ENCODE data around the gene TMED6. TPM values are rescaled to one million over a fixed set of nuclear protein-coding genes. Genes with fewer than 3 reads are reported as not detected.

Gene TMED6
- not detected for total RNA-seq

DNA sequence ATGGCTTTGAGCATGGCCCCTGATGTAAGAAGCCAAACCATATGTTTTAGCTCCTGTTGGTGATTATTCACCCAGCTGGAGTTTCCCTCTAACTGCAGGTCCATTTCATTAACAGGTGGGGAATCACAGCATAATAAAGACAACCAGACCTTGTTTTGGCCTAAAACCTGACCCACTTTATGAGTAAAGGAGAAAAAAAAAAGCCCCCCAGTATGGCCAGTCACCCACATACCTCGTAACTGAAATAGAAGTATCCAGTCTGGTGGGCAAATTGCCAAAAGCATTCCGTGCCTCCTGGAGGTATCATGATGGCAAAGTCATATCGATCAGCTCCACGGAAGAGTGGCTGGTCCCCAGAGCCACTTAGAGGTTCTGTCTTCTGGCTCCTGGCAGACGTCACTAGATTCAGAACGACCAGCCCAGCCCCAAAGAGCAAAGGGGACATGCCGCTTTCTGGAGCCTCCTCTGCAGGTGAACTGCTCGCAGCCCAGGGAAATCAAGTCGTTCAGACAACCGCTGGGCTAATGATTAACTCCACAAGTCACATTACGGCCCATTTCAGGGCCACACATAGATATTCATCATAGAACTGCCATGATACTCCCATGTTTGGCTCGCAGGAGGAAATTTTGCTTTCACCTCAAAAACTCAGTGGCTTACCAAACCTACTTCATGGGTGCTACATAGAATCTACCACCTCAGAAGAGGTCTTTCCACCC is at the start of gene TMED6:
TSS of gene TMED6 (minus strand) at position 478 of the 719 bp plus-strand sequence. CDS start at position 445, 33 bp downstream.
- FAIRE-seq (no peak), DNase-seq (ENCODE audit: low spot score in 2 of 2) (no peak)

DNA sequence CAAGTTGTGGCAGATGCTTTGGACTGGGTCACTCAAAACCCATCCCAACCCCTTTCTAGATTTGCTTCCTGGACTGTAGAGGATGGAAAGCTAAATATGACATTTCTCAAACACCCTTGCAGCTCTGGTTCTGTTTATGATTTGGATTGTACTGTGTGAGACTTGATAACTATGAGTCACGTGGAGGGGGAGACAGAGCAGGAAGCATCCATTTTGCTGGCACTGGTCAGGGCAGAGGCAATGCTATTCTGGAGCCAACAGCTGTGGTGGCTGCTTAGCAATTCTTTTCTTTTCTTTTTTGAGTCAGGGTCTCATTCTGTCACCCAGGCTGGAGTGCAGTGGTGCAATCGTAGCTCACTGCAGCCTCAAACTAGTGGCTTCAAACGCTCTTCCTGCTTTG is 47.8 kb upstream of the TMED6 start:
- no peak for FAIRE-seq
- DNase-seq (ENCODE audit: low spot score in 2 of 2): no peak

- no peak for FAIRE-seq
- no peak for DNase-seq (ENCODE audit: low spot score in 2 of 2)
Observed at GRCh38 chr16:69397821-69398521, 46.4 kb upstream of the TMED6 start.

- peak; percentile 36 for FAIRE-seq
- no peak for DNase-seq (ENCODE audit: low spot score in 2 of 2)
Observed at GRCh38 chr16:69396187-69397061, 44.8 kb upstream of the TMED6 start.

- DNase-seq (ENCODE audit: low spot score in 2 of 2) (no peak), FAIRE-seq (no peak)
Observed at GRCh38 chr16:69395859-69396186, 44.2 kb upstream of the TMED6 start.

GRCh38 chr16:69393898-69394849 is 42.6 kb upstream of the TMED6 start:
- FAIRE-seq (no peak), DNase-seq (ENCODE audit: low spot score in 2 of 2) (no peak)

DNA sequence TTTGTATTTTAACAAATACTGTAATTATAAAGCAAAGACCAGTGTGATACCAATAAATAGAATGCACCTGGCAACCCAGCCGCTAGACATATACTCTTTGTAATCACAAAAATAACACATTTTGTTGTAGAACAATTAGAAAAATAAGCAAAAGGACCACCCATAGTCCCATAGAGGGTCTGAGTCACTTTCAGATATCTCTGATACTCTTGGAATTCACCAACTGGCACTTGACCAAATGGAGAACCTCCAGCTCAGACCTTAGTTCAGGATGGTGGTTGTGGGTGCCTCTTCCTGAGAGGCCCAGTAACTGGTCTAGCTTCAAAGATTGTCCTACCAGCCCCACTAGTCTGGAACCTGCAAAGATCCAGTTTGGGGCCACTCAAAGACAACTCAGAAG is 35.0 kb upstream of the TMED6 start:
- FAIRE-seq (no peak), DNase-seq (ENCODE audit: low spot score in 2 of 2) (no peak)

DNA sequence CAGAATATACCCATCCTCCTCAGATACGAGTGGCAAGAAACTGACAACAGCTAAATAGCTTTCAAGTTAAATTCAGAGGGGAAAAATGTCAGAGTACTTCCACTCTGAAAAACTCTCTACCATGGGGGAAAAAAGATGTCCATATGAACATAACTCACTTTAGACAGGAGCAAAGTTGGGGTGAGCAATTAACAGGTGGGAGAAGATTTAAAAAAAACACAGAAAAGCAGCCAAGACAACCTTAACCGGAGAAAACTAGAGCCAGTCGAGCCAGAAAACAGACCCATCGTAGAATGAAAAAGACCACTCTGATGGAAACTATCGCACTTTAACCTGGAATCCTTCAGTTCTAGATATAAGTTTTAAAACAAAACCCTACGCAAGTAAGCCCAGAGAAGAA is 33.4 kb upstream of the TMED6 start:
- DNase-seq (ENCODE audit: low spot score in 2 of 2): no peak
- FAIRE-seq: no peak

GRCh38 chr16:69382421-69382820 is 30.8 kb upstream of the TMED6 start:
- FAIRE-seq (no peak), DNase-seq (ENCODE audit: low spot score in 2 of 2) (no peak)

DNA sequence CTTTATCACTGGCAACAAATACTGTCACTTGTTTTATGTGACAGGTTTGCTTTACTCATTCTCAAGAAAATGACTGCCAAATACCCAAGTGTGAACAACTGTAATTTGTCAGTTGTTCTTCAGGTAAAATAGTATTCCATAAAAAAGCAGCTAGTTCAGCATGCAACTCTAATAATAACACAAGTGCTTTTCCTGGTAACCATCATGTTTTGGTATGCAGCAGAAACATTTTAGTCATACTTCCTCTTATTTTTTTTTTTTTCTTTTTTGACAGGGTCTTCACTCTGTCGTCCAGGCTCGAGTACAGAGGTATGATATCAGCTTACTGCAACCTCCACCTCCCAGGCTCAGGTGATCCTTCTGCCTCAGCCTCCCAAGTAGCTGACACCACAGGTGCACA is 29.6 kb upstream of the TMED6 start:
- FAIRE-seq (no peak), DNase-seq (ENCODE audit: low spot score in 2 of 2) (no peak)

DNA sequence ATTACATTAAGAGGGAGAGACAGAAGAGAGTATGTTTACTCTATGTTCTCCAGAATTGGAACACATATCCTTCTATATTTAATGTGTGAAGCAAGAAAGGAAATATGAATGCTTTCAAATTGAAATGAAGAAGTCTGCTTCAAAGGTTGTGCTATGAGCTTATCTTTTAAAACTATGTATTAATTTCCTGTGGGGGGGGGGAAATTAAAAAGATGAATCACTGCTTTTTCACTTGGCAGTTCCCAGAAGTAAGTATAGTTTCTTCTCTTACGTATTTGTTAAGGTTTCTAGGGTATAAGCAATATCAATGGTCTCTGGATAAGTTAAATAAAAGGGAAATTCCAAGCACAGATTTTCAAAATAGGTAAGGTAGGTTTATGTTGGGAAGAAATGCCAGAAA is 27.2 kb upstream of the TMED6 start:
- FAIRE-seq (no peak), DNase-seq (ENCODE audit: low spot score in 2 of 2) (no peak)

DNA sequence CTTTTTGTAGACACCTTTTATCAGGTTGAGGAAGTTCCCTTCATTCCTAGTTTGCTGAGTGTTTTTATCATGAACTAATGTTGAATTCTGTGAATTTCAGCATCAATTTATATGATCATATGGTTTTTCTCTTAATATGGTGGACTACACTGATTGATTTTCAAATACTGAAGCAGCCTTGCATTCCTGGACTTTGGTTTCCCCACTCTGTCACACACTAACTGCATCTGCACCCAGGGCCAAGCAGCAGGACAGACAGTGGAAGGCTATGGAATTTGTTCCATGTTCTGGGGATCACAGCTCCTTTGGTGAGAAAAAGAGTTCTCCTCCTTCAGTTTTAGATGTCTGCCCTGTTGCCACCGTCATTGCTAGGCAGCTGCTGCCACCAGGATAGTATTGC is 26.4 kb upstream of the TMED6 start:
- DNase-seq (ENCODE audit: low spot score in 2 of 2) (no peak), FAIRE-seq (no peak)

DNA sequence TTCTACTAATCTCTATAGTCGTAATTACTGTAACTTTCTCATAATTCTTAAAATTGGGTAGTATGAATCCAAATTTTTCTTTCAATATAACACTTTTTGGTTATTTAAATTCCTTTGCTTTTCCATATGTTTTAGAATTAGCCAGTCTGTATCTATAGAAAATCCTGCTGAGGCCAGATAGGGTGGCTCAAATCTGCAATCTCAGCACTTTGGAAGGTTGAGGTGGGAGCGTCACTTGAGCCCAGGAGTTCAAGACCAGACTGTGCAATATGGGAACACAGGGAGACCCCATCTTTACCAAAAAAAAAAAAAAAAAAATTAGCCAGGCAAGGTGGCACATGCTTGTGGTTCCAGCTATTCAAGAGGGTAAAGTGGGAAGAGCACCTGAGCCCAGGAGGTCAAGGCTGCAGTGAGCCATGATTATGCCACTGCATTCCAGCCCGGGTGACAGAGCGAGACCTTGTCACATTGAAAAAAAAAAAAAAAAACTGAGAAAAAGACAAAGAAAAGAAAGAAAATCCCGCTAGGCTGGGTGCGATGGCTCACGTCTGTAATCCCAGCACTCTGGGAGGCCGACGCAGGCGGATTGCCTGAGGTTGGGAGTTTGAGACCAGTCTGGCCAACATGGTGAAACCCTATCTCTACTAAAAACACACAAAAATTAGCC is 24.9 kb upstream of the TMED6 start:
- DNase-seq (ENCODE audit: low spot score in 2 of 2): no peak
- no peak for FAIRE-seq

DNA sequence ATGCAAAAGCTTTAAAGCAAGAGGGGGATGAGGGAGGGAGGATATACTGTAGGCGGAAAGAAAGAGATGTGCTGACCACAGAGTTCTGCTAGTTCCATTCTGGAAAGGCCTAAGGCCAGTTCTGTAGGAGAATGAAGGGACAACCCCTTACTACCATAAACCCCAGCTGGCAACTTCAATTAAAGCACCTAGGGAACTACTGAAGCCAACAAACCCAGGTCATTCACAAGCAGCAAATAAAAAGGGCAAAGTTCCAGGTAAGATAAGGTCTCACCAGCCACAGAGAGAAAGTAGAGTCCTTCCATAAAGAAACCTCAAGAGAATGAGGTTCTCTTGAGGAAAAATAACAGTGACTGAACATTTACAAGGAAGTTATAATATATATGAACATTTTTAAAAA is 21.4 kb upstream of the TMED6 start:
- FAIRE-seq (no peak), DNase-seq (ENCODE audit: low spot score in 2 of 2) (no peak)

GRCh38 chr16:69371564-69371963 is 20.0 kb upstream of the TMED6 start:
- DNase-seq (ENCODE audit: low spot score in 2 of 2) (no peak), FAIRE-seq (no peak)

- FAIRE-seq: no peak
- DNase-seq (ENCODE audit: low spot score in 2 of 2): no peak
Observed at GRCh38 chr16:69368866-69369265, 17.3 kb upstream of the TMED6 start.

- DNase-seq (ENCODE audit: low spot score in 2 of 2) (no peak), FAIRE-seq (no peak)
Observed at GRCh38 chr16:69367980-69368379, 16.4 kb upstream of the TMED6 start.

DNA sequence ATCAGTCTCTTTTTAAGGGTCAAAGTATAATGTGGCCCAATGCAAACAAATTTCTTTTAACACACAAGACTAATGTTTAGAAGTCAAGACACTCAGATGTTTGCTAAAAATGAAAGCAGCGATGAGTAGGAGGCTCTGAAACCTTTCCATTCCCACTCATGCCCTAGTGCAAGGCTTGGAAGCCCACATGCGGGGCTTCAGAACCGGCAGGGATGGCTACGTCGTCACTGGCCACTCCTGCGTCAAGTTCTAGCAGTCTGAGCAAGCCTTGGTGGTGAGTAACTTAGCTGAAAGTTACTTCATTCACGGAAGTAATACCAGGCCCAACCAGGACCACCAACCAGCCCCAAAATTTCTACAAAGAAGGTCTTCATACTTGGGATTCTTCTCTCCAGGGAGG is 14.8 kb upstream of the TMED6 start:
- no peak for FAIRE-seq
- no peak for DNase-seq (ENCODE audit: low spot score in 2 of 2)

DNA sequence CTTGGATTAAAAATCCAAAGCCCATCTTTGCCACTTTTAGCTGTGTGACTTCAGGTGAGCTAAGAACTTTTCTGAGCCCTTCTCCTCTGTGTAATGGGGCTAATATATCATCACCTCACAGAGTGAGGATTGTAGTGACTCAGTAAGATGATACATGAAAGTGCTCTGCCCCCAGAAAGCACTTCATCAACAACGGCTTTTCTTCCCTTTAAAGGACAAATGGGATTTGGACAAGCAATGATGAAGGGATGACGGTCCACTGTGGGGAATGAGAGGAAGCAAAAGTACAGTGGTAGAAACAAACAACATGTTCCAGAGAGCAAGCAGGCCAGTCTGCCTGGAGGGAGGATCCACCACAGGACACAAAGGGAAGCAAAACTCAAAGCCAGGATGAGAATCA is 14.3 kb upstream of the TMED6 start:
- no peak for DNase-seq (ENCODE audit: low spot score in 2 of 2)
- FAIRE-seq: no peak

- no peak for FAIRE-seq
- DNase-seq (ENCODE audit: low spot score in 2 of 2): no peak
Observed at GRCh38 chr16:69364088-69364487, 12.5 kb upstream of the TMED6 start.

Data from frontal cortex (tissue), 4 donors.